B cell (primary cell): ENCODE data around the gene FRMD3. TPM values are rescaled to one million over a fixed set of nuclear protein-coding genes. Genes with fewer than 3 reads are reported as not detected.

Source experiments
- ATAC-seq: fragments of 200-7000 bp; cut with Tn5 transposase; one replicate; pipeline ENCODE4 v1.10.0; 2021; ENCODE audit warnings: low read depth, mild to moderate bottlenecking, moderate number of reproducible peaks, moderate library complexity
- CTCF ChIA-PET: fragments of 350-600 bp; sonication (Branson Sonifier 250); formaldehyde crosslinking; loops from one replicate; lab custom pipeline; 2021; ENCODE audit warnings: antibody characterized with exemption, inconsistent platforms; lab: Charles Lee
- POLR2A ChIA-PET: fragments of 350-600 bp; sonication (Branson Sonifier 250); formaldehyde crosslinking; loops from one replicate; lab custom pipeline; 2021; ENCODE audit warnings: antibody characterized with exemption; lab: Charles Lee
- DNase-seq: peaks from one replicate; pipeline ENCODE4 v3.0.0; 2013
- H2AFZ ChIP-seq: 2 replicates; pipeline ENCODE4 v1.6.1; 2012; ENCODE audit warnings: mild to moderate bottlenecking, low read depth, low read length; ENCODE audit not compliant: insufficient read depth, poor library complexity, severe bottlenecking
- H3K27ac ChIP-seq, 2 donors: 1 replicate in 1 of 2; 2 replicates in 1 of 2; pipeline ENCODE4 v1.5.1; 2012 to 2013; ENCODE audit warnings: low read length in 2 of 2, mild to moderate bottlenecking in 2 of 2, moderate library complexity in 1 of 2
- H3K27me3 ChIP-seq, 4 experiments: fragments of 200-600 bp in 1 of 4; sonication (generic) in 1 of 4; replicated peaks in 1 of 4; 1 replicate in 2 of 4; 2 replicates in 2 of 4; pipeline versions ENCODE4 v1.6.1 to v1.7.0; 2013 to 2016; ENCODE audit warnings: low read length in 3 of 4, mild to moderate bottlenecking in 2 of 4, mixed read lengths in 1 of 4, moderate library complexity in 1 of 4; ENCODE audit not compliant: insufficient read depth in 4 of 4, control insufficient read depth in 3 of 4; ENCODE audit errors: control extremely low read depth in 1 of 4
- H3K36me3 ChIP-seq, 2 experiments: replicated peaks in 1 of 2; 1 replicate in 1 of 2; 2 replicates in 1 of 2; pipeline versions ENCODE4 v1.6.1 to v1.7.1; 2013; ENCODE audit warnings: low read length in 1 of 2; ENCODE audit not compliant: insufficient read depth in 2 of 2, control insufficient read depth in 1 of 2; ENCODE audit errors: control extremely low read depth in 1 of 2, extremely low read depth in 1 of 2
- H3K4me1 ChIP-seq, 2 donors: fragments of 200-600 bp in 1 of 2; sonication (generic) in 1 of 2; 1 replicate in 1 of 2; 2 replicates in 1 of 2; pipeline versions ENCODE4 v1.5.1 to v1.6.1; 2013 to 2017; ENCODE audit warnings: low read length in 2 of 2; ENCODE audit not compliant: control insufficient read depth in 2 of 2, insufficient read depth in 2 of 2
- H3K4me2 ChIP-seq: replicated peaks from 2 replicates; pipeline ENCODE3; 2012; ENCODE audit warnings: mild to moderate bottlenecking, low read depth, low read length; ENCODE audit not compliant: poor library complexity, severe bottlenecking
- H3K4me3 ChIP-seq, 5 experiments: fragments of 200-600 bp in 1 of 5; sonication (generic) in 1 of 5; 1 replicate in 3 of 5; 2 replicates in 2 of 5; pipeline versions ENCODE4 v1.5.1 to v1.7.0; 2011 to 2016; ENCODE audit warnings: low read length in 4 of 5, mild to moderate bottlenecking in 4 of 5, low read depth in 2 of 5, control low read depth in 1 of 5, moderate library complexity in 1 of 5; ENCODE audit not compliant: insufficient read depth in 1 of 5; ENCODE audit errors: control extremely low read depth in 1 of 5, extremely low read depth in 1 of 5
- H3K79me2 ChIP-seq: fragments of 200-600 bp; sonication (generic); one replicate; pipeline ENCODE4 v1.6.0; 2016; ENCODE audit warnings: low read length; ENCODE audit not compliant: control insufficient read depth, insufficient read depth
- H3K9ac ChIP-seq: fragments of 200-600 bp; sonication (generic); 2 replicates; pipeline ENCODE4 v1.6.1; 2017; ENCODE audit warnings: mild to moderate bottlenecking, low read length, moderate library complexity
- H3K9me3 ChIP-seq, 3 donors: one replicate each; pipeline versions ENCODE4 v1.6.1 to v1.7.1; 2013; ENCODE audit warnings: low read length in 2 of 3; ENCODE audit not compliant: control insufficient read depth in 2 of 3, insufficient read depth in 1 of 3; ENCODE audit errors: control extremely low read depth in 1 of 3
- H4K20me1 ChIP-seq: 2 replicates; pipeline ENCODE4 v1.6.0; 2012; ENCODE audit warnings: mild to moderate bottlenecking, low read length; ENCODE audit not compliant: insufficient read depth, control insufficient read depth, poor library complexity, severe bottlenecking
- H3K27ac Mint-ChIP-seq: one replicate; pipeline ENCODE4 v1.8.0; 2021; ENCODE audit warnings: mixed read lengths
- H3K27me3 Mint-ChIP-seq: one replicate; pipeline ENCODE4 v1.8.0; 2021; ENCODE audit warnings: mixed read lengths
- H3K4me1 Mint-ChIP-seq: one replicate; pipeline ENCODE4 v1.8.0; 2021; ENCODE audit warnings: mixed read lengths
- H3K4me3 Mint-ChIP-seq: one replicate; pipeline ENCODE4 v1.8.0; 2021; ENCODE audit warnings: mixed read lengths
- H3K9me3 Mint-ChIP-seq: one replicate; pipeline ENCODE4 v1.8.0; 2022; ENCODE audit warnings: mixed read lengths; ENCODE audit not compliant: insufficient read depth
- CTCF ChIP-seq: fragments of 200-600 bp; IDR thresholded peaks from one replicate; pipeline ENCODE4 v1.8.0; 2022; ENCODE audit warnings: antibody characterized with exemption, mild to moderate bottlenecking
- EZH2 ChIP-seq: IDR thresholded peaks from 2 replicates; pipeline ENCODE4 v1.6.1; 2012; ENCODE audit warnings: borderline replicate concordance, low read depth, mild to moderate bottlenecking, moderate library complexity, low read length; ENCODE audit not compliant: insufficient read depth, poor library complexity, severe bottlenecking
- WGBS: methylation state at CpG from one replicate; pipeline ENCODE4 v1.1.5; 2013; ENCODE audit warnings: missing lambda C conversion rate; ENCODE audit not compliant: insufficient coverage; 5-methylcytosine and 5-hydroxymethylcytosine counted together
- intact Hi-C: fragments of 100-400 bp; cut with micrococcal nuclease; formaldehyde crosslinking; loops from one replicate; pipeline ENCODE4 v1.10.0; 2022
- polyA plus RNA-seq: library from polyadenylated mRNA; depleted of rRNA; stranded (reverse); fragments of >200 nt; gene quantifications from 2 replicates; pipeline ENCODE4 v1.2.3, GENCODE V29; 2012
- total RNA-seq, 2 donors: library from RNA; stranded (reverse); fragments of 120-200 nt in 1 of 2; gene quantifications; 1 replicate in 1 of 2; 2 replicates in 1 of 2; pipeline versions ENCODE4 v1.2.3 to v1.2.4, GENCODE V29; 2013 to 2022

The FRMD3 gene
- total and polyA plus RNA-seq, 2 donors (not counting 1 experiment from before 2014, with no cell fraction given) = 0.37 to 0.49 TPM

GRCh38 chr9:83479765-83480164, 58.4 kb downstream of the FRMD3 start:
- no peak overlapping the region for H3K4me3 ChIP-seq
- peaks cover 0 to 12% (median 6%) of the 10 kb centered on the region in 3 donors for H3K9me3 ChIP-seq
- no peaks in the 10 kb centered on the region for H3K27me3 ChIP-seq
- no peak overlapping the region for H2AFZ ChIP-seq
- no peaks in the 10 kb centered on the region for H3K4me1 Mint-ChIP-seq
- ChIA-PET CTCF (no interaction called here), POLR2A (no interaction called here)
- no peak overlapping the region for H3K9ac ChIP-seq
- ATAC-seq (no peak), DNase-seq (no peak)
- H3K27ac Mint-ChIP-seq = no peak overlapping the region
- H4K20me1 ChIP-seq = no peaks in the 10 kb centered on the region
- H3K4me1 ChIP-seq = no peaks in the 10 kb centered on the region
- no peaks in the 10 kb centered on the region for H3K79me2 ChIP-seq
- TF ChIP-seq CTCF (no peak), EZH2 (no peak)
- H3K36me3 ChIP-seq = no peaks in the 10 kb centered on the region
- no peak overlapping the region for H3K4me2 ChIP-seq
- intact Hi-C loops = no loop called here
- H3K27ac ChIP-seq = no peak overlapping the region
- H3K9me3 Mint-ChIP-seq = peaks cover 5% of the 10 kb centered on the region
- no CpG with 5 or more reads among the region's 2 CpGs for WGBS
- no peak overlapping the region for H3K4me3 Mint-ChIP-seq
- peaks cover 7% of the 10 kb centered on the region for H3K27me3 Mint-ChIP-seq

GRCh38 chr9:83477571-83477970, 60.6 kb downstream of the FRMD3 start:
- ChIA-PET POLR2A (no interaction called here), CTCF (no interaction called here)
- no peaks in the 10 kb centered on the region for H3K79me2 ChIP-seq
- ATAC-seq (no peak), DNase-seq (no peak)
- TF ChIP-seq CTCF = no peak
- TF ChIP-seq EZH2 = no peak
- no peak overlapping the region for H3K27ac ChIP-seq
- H2AFZ ChIP-seq = no peak overlapping the region
- no peaks in the 10 kb centered on the region for H3K27me3 ChIP-seq
- peaks cover 16% of the 10 kb centered on the region for H3K4me1 Mint-ChIP-seq
- no peaks in the 10 kb centered on the region for H4K20me1 ChIP-seq
- no peak overlapping the region for H3K4me3 Mint-ChIP-seq
- H3K36me3 ChIP-seq = no peaks in the 10 kb centered on the region
- H3K4me2 ChIP-seq = no peak overlapping the region
- H3K4me1 ChIP-seq = peaks cover 11 to 13% of the 10 kb centered on the region in 2 donors
- no peak overlapping the region for H3K27ac Mint-ChIP-seq
- H3K9me3 Mint-ChIP-seq = peaks cover 5% of the 10 kb centered on the region
- 88% methylated on average over 2 of the region's 3 CpGs for WGBS
- no peak overlapping the region for H3K9ac ChIP-seq
- peaks cover 0 to 12% (median 6%) of the 10 kb centered on the region in 3 donors for H3K9me3 ChIP-seq
- H3K27me3 Mint-ChIP-seq = peaks cover 3% of the 10 kb centered on the region
- intact Hi-C loops = no loop called here
- no peak overlapping the region for H3K4me3 ChIP-seq
